GM12878 (cell line): ENCODE results near the gene MYO16. TPM values are rescaled to one million over a fixed set of nuclear protein-coding genes. Genes with fewer than 3 reads are reported as not detected.

Source experiments
- ATAC-seq: fragments of 200-7000 bp; cut with Tn5 transposase; 3 replicates; pipeline ENCODE4 v1.9.1; 2020; ENCODE audit warnings: mild to moderate bottlenecking, moderate library complexity
- BruUV-seq: library from RNA; stranded (reverse); fragments of 400-500 nt; replicated peaks from 2 replicates; lab custom pipeline; 2021; lab: Mats Ljungman, UMichigan
- CTCF ChIA-PET: fragments of 300-600 bp; sonication (Branson Sonifier 250); formaldehyde crosslinking; extraction: SDS; loops from one replicate; lab custom pipeline; 2021; ENCODE audit warnings: inconsistent platforms; lab: Yijun Ruan, JAX
- POLR2A ChIA-PET: fragments of 350-600 bp; formaldehyde crosslinking; extraction: SDS; loops from one replicate; lab custom pipeline; 2021; ENCODE audit warnings: inconsistent platforms; lab: Charles Lee
- RAD21 ChIA-PET: fragments of 300-600 bp; sonication (Branson Sonifier 250); formaldehyde crosslinking; loops from one replicate; lab custom pipeline; 2023; ENCODE audit warnings: antibody characterized with exemption; ENCODE audit not compliant: unreplicated experiment; lab: Charles Lee
- SMC1A ChIA-PET: fragments of 300-600 bp; sonication (Branson Sonifier 250); formaldehyde crosslinking; loops from one replicate; lab custom pipeline; 2023; ENCODE audit not compliant: unreplicated experiment, uncharacterized antibody; lab: Charles Lee
- DNase-seq: peaks from one replicate; pipeline ENCODE4 v3.0.0-alpha.2; 2011; ENCODE audit warnings: low read depth, low spot score
- FAIRE-seq: peaks from 3 replicates; lab custom pipeline; 2011; peaks lifted over from hg19 to GRCh38; lab: Jason Lieb, UNC
- H2AFZ ChIP-seq: 2 replicates; pipeline ENCODE4 v1.6.0; 2011; ENCODE audit warnings: low read depth, low read length, control low read depth; ENCODE audit not compliant: control insufficient read depth
- H3K27ac ChIP-seq: 2 replicates; pipeline ENCODE4 v1.5.1; 2011; ENCODE audit warnings: control low read depth; ENCODE audit not compliant: control insufficient read depth, insufficient read depth
- H3K27me3 ChIP-seq, 2 experiments: replicated peaks in 1 of 2; 2 replicates each; pipeline versions ENCODE4 v1.6.0 to v1.6.1; 2011; ENCODE audit warnings: low read length in 1 of 2; ENCODE audit not compliant: control insufficient read depth in 2 of 2, insufficient read depth in 2 of 2
- H3K36me3 ChIP-seq, 2 experiments: 2 replicates each; pipeline ENCODE4 v1.5.1; 2011; ENCODE audit warnings: low read length in 1 of 2; ENCODE audit not compliant: control insufficient read depth in 2 of 2, insufficient read depth in 2 of 2
- H3K4me1 ChIP-seq: 2 replicates; pipeline ENCODE4 v1.6.1; 2011; ENCODE audit warnings: mild to moderate bottlenecking, low read length, moderate library complexity, mixed read lengths; ENCODE audit not compliant: control insufficient read depth, insufficient read depth
- H3K4me2 ChIP-seq: 2 replicates; pipeline ENCODE4 v1.6.0; 2011; ENCODE audit warnings: control low read depth; ENCODE audit not compliant: control insufficient read depth, insufficient read depth
- H3K4me3 ChIP-seq: fragments of 200-600 bp; sonication (generic); 2 replicates; pipeline ENCODE4 v1.5.1; 2016
- H3K79me2 ChIP-seq: 2 replicates; pipeline ENCODE4 v1.6.0; 2011; ENCODE audit warnings: low read length; ENCODE audit not compliant: control insufficient read depth, insufficient read depth
- H3K9ac ChIP-seq: 2 replicates; pipeline ENCODE4 v1.8.0; 2011; ENCODE audit warnings: low read length, control low read depth, mixed read lengths; ENCODE audit not compliant: control insufficient read depth, insufficient read depth
- H3K9me3 ChIP-seq: replicated peaks from 3 replicates; pipeline ENCODE4 v1.5.1; 2011; ENCODE audit warnings: mild to moderate bottlenecking, low read length; ENCODE audit not compliant: control insufficient read depth, insufficient read depth
- H4K20me1 ChIP-seq: 2 replicates; pipeline ENCODE4 v1.6.0; 2011; ENCODE audit not compliant: control insufficient read depth, insufficient read depth
- BCL11A ChIP-seq: IDR thresholded peaks from 2 replicates; pipeline ENCODE4 v1.6.1; 2011; ENCODE audit warnings: low read depth, low read length
- CHD2 ChIP-seq: IDR thresholded peaks from 2 replicates; pipeline ENCODE4 v1.6.1; 2011; ENCODE audit warnings: low read depth, low read length, improper control_type of control experiment, borderline replicate concordance
- CUX1 ChIP-seq: IDR thresholded peaks from 2 replicates; pipeline ENCODE4 v1.6.1; 2012; ENCODE audit warnings: improper control_type of control experiment, low read depth, low read length; ENCODE audit not compliant: insufficient replicate concordance
- DPF2 ChIP-seq: fragments of 450-650 bp; IDR thresholded peaks from 2 replicates; pipeline ENCODE4 v1.6.1; 2017; ENCODE audit warnings: mild to moderate bottlenecking
- EP300 ChIP-seq, 2 experiments: fragments of 150-350 bp in 1 of 2; IDR thresholded peaks; 2 replicates each; pipeline ENCODE4 v1.6.1; 2011 to 2012; ENCODE audit warnings: low read depth in 2 of 2, low read length in 2 of 2, borderline replicate concordance in 1 of 2, improper control_type of control experiment in 1 of 2, inconsistent platforms in 1 of 2; ENCODE audit not compliant: control insufficient read depth in 1 of 2
- JUNB ChIP-seq: IDR thresholded peaks from 2 replicates; pipeline ENCODE4 v1.6.1; 2016; ENCODE audit warnings: antibody characterized with exemption, mild to moderate bottlenecking
- MEF2A ChIP-seq: IDR thresholded peaks from 2 replicates; pipeline ENCODE4 v1.6.1; 2011; ENCODE audit warnings: low read depth, mild to moderate bottlenecking, low read length, moderate library complexity; ENCODE audit not compliant: insufficient read depth
- MEF2B ChIP-seq: fragments of 450-650 bp; IDR thresholded peaks from 2 replicates; pipeline ENCODE4 v1.6.1; 2018; ENCODE audit warnings: mild to moderate bottlenecking, moderate library complexity; ENCODE audit not compliant: partially characterized antibody, poor library complexity, severe bottlenecking
- RELB ChIP-seq: fragments of 450-650 bp; IDR thresholded peaks from 2 replicates; pipeline ENCODE4 v1.6.1; 2017; ENCODE audit warnings: low read depth, mild to moderate bottlenecking, moderate library complexity
- REST ChIP-seq: IDR thresholded peaks from 2 replicates; pipeline ENCODE4 v1.6.1; 2012; ENCODE audit warnings: mild to moderate bottlenecking, low read depth, low read length
- RUNX3 ChIP-seq: IDR thresholded peaks from 2 replicates; pipeline ENCODE4 v1.6.1; 2012; ENCODE audit warnings: low read length, inconsistent platforms
- TBL1XR1 ChIP-seq: IDR thresholded peaks from 2 replicates; pipeline ENCODE4 v1.6.1; 2012; ENCODE audit warnings: low read depth, low read length, improper control_type of control experiment
- WGBS: methylation state at CpG from one replicate; pipeline ENCODE4 v1.1.6; 2016; ENCODE audit warnings: low lambda C conversion rate; ENCODE audit not compliant: insufficient replicate concordance, insufficient coverage; ENCODE audit errors: missing lambda C conversion rate; 5-methylcytosine and 5-hydroxymethylcytosine counted together
- in situ Hi-C: fragments of 300-500 bp; cut with MboI; formaldehyde crosslinking; loops from 9 replicates; pipeline ENCODE4 v1.14.3; 2018; ENCODE audit warnings: mixed read lengths
- intact Hi-C: fragments of 100-400 bp; cut with micrococcal nuclease; formaldehyde crosslinking; loops from one replicate; pipeline ENCODE4 v1.14.2; 2022; ENCODE audit not compliant: unreplicated experiment
- polyA plus RNA-seq, 11 experiments: library from polyadenylated mRNA; depleted of rRNA in 4 of 11; unstranded in 6 of 11; stranded (reverse) in 5 of 11; fragments of >200 nt; fragmentation: Nextera tagmentation in 4 of 11; fragmentation: Illumina TruSeq in 1 of 11; extraction: Ambion mirVana in 4 of 11; extraction: Trizol in 1 of 11; gene quantifications; 1 replicate in 1 of 11; 2 replicates in 10 of 11; pipeline versions ENCODE4 v1.2.1 to v1.2.3, GENCODE V29; 2011 to 2016; ENCODE audit warnings: inconsistent platforms in 2 of 11, missing spikeins in 2 of 11, low read depth in 1 of 11
- total RNA-seq, 4 experiments: library from RNA; depleted of rRNA in 3 of 4; stranded (reverse); fragments of >200 nt in 3 of 4; fragmentation: Illumina TruSeq in 1 of 4; extraction: Trizol in 1 of 4; gene quantifications; 2 replicates each; pipeline versions ENCODE4 v1.2.1 to v1.2.3, GENCODE V29; 2013 to 2021

MYO16 gene
- total and polyA plus RNA-seq, 10 of the 15 experiments (the other 5 are each of a cell fraction or from before 2014, with no cell fraction given): under 0.01 to 1.7 (median 0.05) TPM; not detected in 4

GRCh38 chr13:109166804-109167203 is 537.4 kb downstream of the MYO16 start:
- H3K4me1 ChIP-seq: peaks cover 8% of the 10 kb centered on the region
- 2% methylated on average over 2 of the region's 2 CpGs for WGBS
- no peaks in the 10 kb centered on the region for H4K20me1 ChIP-seq
- no peak overlapping the region for H2AFZ ChIP-seq
- no peak overlapping the region for H3K4me2 ChIP-seq
- intact Hi-C loops (loop anchor here (10.0 kb wide), 1 partner anchor 1388 kb away; no protein-coding TSS in a partner anchor), in situ Hi-C loops (loop anchor here (25.0 kb wide), 1 partner anchor 1995 kb away; no protein-coding TSS in a partner anchor)
- BruUV-seq: no TSS peak
- H3K27me3 ChIP-seq: no peaks in the 10 kb centered on the region
- no peaks in the 10 kb centered on the region for H3K79me2 ChIP-seq
- H3K4me3 ChIP-seq: no peak overlapping the region
- DNase-seq: no peak
- no peaks in the 10 kb centered on the region for H3K9me3 ChIP-seq
- ATAC-seq: peak; percentile 46
- FAIRE-seq: no peak
- H3K9ac ChIP-seq: no peak overlapping the region
- H3K36me3 ChIP-seq: no peaks in the 10 kb centered on the region
- ChIA-PET CTCF (no interaction called here), SMC1A (no interaction called here), RAD21 (interaction anchor here (1.2 kb wide), 1 partner anchor 9 kb away, joined by 4 read pairs; no protein-coding TSS in a partner anchor), POLR2A (no interaction called here)
- H3K27ac ChIP-seq: no peak overlapping the region
- TF ChIP-seq MEF2A: no peak
- TF ChIP-seq MEF2B: peak; percentile 65
- peak; percentile 54; the same call in 1 of the 2 replicates for TF ChIP-seq BCL11A
- no peak for TF ChIP-seq REST
- TF ChIP-seq EP300 (IDR thresholded peaks at IDR 0.05; ENCODE audit: borderline replicate concordance in 1 of 2, control insufficient read depth in 1 of 2, low read depth in 2 of 2, low read length in 2 of 2): peak in 1 of 2 experiments; percentile 76; a peak in 2 of 4 replicates
- TF ChIP-seq CUX1: peak; percentile 16
- peak; percentile 38; the same call in 1 of the 2 replicates for TF ChIP-seq RUNX3
- TF ChIP-seq TBL1XR1: 0 out of 2 replicates have a peak, but pooled peaks have one; percentile 29
- TF ChIP-seq RELB: peak; percentile 34; the same call in 1 of the 2 replicates
- peak; percentile 72 for TF ChIP-seq DPF2
- TF ChIP-seq CHD2: 0 out of 2 replicates have a peak, but pooled peaks have one; percentile 50
- TF ChIP-seq JUNB: peak; percentile 7; the same call in 1 of the 2 replicates
